ENCODE data around the gene C1RL. TPM values are rescaled to one million over a fixed set of nuclear protein-coding genes. Genes with fewer than 3 reads are reported as not detected.
"Not testable (repeated sequence)": the region's sequence is repeated elsewhere in the genome, so short reads cannot be mapped to it uniquely, and the experiment has no call there.

The C1RL gene
- total RNA-seq, 4 donors from 2014 or later: 39.2 to 153 (median 59.5) TPM

DNA sequence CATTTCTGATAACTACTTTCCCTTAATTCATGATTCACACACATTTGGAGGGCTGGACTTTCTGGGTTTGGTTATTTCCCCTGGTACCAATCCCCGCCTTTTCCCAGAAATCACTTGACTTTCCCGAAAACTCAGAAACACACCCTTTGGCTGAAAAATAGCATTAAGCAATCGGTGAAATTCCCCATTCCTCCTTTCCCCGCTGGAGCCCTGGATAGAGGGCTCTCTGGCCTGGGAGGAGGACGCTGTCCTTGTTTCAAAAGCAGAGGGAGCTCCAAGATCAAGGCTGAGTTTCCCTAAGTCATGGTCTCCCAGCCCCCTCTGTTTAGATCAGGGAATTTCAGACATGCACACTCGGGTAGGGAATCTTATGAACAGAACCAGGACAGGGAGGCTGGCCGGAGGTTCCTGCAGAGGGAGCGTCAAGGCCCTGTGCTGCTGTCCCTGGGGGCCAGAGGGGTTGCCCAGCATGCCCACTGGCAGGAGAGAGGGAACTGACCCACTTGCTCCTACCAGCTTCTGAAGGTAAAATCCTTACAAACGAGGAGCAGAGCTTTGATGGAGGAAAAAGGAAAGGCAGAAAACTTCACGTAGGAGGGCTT, 48.6 kb downstream of the C1RL start, which contains the start of gene C1S:
Gene C1S (plus strand): TSS at position 366 of the 602 bp plus-strand sequence. CDS start 1,195 bp downstream, outside the sequence.
- H3K9me3 ChIP-seq: no peaks in the 10 kb centered on the region
- H3K27ac ChIP-seq: peak within 1 kb of the TSS; percentile 63 to 72 (median 67)
- intact Hi-C loops (cut with DNase I): loop anchor here (5.0 kb wide), 1 partner anchor 42 kb away; no protein-coding TSS in a partner anchor
- DNase-seq: peak; percentile 52 to 61
- H3K36me3 ChIP-seq: no peaks in the 10 kb centered on the region
- 32 to 46% methylated on average over 10 of the region's 10 CpGs for WGBS, 2 donors
- no peaks in the 10 kb centered on the region for H3K27me3 ChIP-seq
- peak in 1 of 2 donors; percentile 35 for TF ChIP-seq POLR2A (IDR thresholded peaks at IDR 0.05)
- TF ChIP-seq, protein P1, sequence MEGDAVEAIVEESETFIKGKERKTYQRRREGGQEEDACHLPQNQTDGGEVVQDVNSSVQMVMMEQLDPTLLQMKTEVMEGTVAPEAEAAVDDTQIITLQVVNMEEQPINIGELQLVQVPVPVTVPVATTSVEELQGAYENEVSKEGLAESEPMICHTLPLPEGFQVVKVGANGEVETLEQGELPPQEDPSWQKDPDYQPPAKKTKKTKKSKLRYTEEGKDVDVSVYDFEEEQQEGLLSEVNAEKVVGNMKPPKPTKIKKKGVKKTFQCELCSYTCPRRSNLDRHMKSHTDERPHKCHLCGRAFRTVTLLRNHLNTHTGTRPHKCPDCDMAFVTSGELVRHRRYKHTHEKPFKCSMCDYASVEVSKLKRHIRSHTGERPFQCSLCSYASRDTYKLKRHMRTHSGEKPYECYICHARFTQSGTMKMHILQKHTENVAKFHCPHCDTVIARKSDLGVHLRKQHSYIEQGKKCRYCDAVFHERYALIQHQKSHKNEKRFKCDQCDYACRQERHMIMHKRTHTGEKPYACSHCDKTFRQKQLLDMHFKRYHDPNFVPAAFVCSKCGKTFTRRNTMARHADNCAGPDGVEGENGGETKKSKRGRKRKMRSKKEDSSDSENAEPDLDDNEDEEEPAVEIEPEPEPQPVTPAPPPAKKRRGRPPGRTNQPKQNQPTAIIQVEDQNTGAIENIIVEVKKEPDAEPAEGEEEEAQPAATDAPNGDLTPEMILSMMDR (IDR thresholded peaks at IDR 0.05): peak in 5 of 6 experiments; percentile 46 to 92 (median 81)
- H3K4me1 ChIP-seq: peaks cover 0 to 15% of the 10 kb centered on the region in 2 donors
- H3K4me3 ChIP-seq (replicated peaks in 1 of 3): peak within 1 kb of the TSS in 1 of 3 donors; percentile 12

DNA sequence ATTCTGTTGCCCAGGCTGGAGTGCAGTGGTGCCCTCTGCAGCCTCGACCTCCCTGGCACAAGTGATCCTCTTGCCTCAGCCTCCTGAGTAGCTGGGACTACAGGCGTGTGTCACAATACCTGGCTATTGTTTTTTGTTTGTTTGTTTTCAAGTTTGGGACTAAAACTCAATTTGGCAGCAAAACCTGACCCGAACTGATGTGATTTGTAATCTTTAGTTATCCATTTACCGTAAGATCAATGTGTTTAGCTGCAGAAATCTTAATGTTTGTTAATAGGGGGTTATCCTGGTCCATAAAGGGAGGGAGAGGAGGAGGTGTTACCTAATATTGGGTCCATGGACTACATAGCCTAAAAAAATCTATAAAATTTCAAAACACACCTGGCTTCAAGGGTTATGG, 49.2 kb downstream of the C1RL start:
- WGBS, 2 donors: 90 to 97% methylated on average over 4 of the region's 4 CpGs
- peaks cover 0 to 15% of the 10 kb centered on the region in 2 donors for H3K4me1 ChIP-seq

DNA sequence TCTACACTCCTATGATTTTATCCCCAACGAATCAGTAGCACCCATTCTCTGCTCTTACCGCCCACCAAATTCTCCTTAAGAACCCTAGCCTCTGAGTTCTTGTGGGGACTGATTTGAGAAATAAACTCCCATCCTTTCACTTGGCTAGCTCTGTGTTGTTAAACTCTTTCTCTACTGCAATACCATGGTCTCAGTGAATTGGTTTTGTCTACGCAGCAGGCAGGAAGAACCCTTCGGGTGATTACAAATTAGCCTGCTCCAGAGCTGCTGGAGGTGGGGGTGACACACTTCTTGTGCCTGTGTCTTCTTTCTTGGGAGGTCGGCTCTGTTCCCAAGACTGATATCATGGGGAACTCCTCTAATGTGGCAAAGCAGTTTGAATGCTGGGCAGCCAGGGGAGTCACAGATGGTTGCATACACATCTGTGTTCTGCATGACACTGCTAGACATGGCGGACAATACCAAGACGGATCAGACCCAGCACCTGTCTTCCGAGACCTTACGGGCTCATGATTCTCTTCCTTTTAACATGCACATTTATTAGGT, 50.1 kb downstream of the C1RL start:
- no peak for DNase-seq
- H3K27me3 ChIP-seq: no peaks in the 10 kb centered on the region
- no peak overlapping the region for H3K4me3 ChIP-seq (replicated peaks in 1 of 3)
- 88 to 97% methylated on average over 9 of the region's 9 CpGs for WGBS, 2 donors
- peaks cover 0 to 15% of the 10 kb centered on the region in 2 donors for H3K4me1 ChIP-seq
- no peak overlapping the region for H3K27ac ChIP-seq
- H3K9me3 ChIP-seq: no peaks in the 10 kb centered on the region
- TF ChIP-seq, protein P1 (IDR thresholded peaks at IDR 0.05): no peak
- TF ChIP-seq POLR2A (IDR thresholded peaks at IDR 0.05): no peak
- intact Hi-C loops (cut with DNase I): loop anchor here (5.0 kb wide), 1 partner anchor 33 kb away; the partner anchor contains the start of gene C1R
- H3K36me3 ChIP-seq: no peaks in the 10 kb centered on the region

More for the DNA sequence above, 49.2 kb downstream of the C1RL start:
- Histone ChIP-seq H3K36me3 (no peaks in the 10 kb centered on the region), H3K9me3 (no peaks in the 10 kb centered on the region), H3K27ac (peak overlapping the region in 1 of 3 donors; percentile 37), H3K4me3 (replicated peaks in 1 of 3) (no peak overlapping the region), H3K27me3 (no peaks in the 10 kb centered on the region)
- no peak for DNase-seq
- intact Hi-C loops (cut with DNase I): loop anchor here (5.0 kb wide), 2 partner anchors 33 to 43 kb away; partner anchors contain the start of gene C1R
- TF ChIP-seq POLR2A (IDR thresholded peaks at IDR 0.05): no peak
- TF ChIP-seq, protein P1 (IDR thresholded peaks at IDR 0.05): no peak

DNA sequence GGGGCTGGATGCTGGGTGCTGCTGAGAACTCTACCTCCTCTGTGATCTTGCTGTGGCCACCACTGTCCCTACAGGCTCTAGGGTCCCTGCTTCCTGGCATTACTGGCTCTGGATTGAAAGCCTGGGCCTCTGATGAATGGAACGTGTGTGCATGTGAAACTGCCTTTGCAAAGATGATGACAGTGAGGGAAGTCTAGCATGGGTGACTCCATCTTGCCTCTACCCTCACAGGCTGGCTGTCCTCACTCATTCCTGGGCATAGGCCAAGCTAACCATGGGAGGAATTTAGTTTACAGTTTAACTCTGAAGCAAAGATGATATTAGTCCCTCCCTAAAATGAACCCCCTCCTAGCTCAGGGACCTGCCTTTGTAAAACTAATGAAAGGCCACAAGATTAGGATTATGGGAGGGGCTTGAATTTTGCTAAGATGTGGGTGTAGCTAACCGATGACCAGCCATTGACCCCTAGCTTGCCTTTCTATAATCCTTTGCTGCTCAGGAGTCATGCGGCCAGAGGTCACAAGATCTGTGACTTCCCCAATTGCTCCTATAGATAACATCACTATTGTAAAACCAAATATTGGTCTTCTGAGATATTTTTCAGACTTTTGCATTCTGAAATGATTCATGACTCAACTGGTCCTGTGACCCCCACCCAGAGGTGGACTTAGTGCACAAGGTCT, 50.7 kb downstream of the C1RL start:
- Histone ChIP-seq H3K27me3 (no peaks in the 10 kb centered on the region), H3K27ac (no peak overlapping the region), H3K4me3 (replicated peaks in 1 of 3) (no peak overlapping the region), H3K9me3 (no peaks in the 10 kb centered on the region), H3K4me1 (peaks cover 0 to 15% of the 10 kb centered on the region in 2 donors), H3K36me3 (no peaks in the 10 kb centered on the region)
- no peak for DNase-seq
- 88 to 90% methylated on average over 2 to 3 of the region's 3 CpGs for whole genome bisulfite sequencing, 2 donors
- TF ChIP-seq, protein P1 (IDR thresholded peaks at IDR 0.05): no peak
- TF ChIP-seq POLR2A (IDR thresholded peaks at IDR 0.05): no peak
- intact Hi-C loops (cut with DNase I): loop anchor here (5.0 kb wide), 1 partner anchor 34 kb away; the partner anchor contains the start of gene C1R

DNA sequence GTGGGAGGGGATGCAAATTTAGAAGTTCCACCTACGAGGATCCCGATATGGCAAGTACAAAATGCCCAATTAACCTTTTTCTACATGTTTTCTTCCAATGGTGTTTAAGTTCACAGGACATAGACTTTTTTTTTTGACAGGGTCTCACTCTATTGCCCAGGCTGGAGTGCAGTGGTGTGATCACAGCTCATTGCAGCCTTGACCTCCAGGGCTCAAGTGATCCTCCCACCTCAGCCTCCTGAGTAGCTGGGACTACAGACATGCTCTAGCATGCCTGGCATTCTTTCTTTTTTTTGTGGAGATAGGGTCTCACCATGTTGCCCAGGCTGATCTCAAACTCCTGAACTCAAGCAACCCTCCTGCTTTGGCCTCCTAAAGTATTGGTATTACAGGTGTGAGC, 53.3 kb downstream of the C1RL start:
- not testable (repeated sequence) for H3K36me3 ChIP-seq; H3K9me3 ChIP-seq; H3K4me3 ChIP-seq (replicated peaks in 1 of 3); DNase-seq; H3K27ac ChIP-seq; H3K27me3 ChIP-seq
- 96 to 97% methylated on average over 2 of the region's 2 CpGs for WGBS, 2 donors
- H3K4me1 ChIP-seq: peaks cover 0 to 12% of the 10 kb centered on the region in 2 donors
- intact Hi-C loops (cut with DNase I): loop anchor here (5.0 kb wide), 1 partner anchor 37 kb away; the partner anchor contains the start of gene C1R

Measured in thyroid gland (tissue), 4 donors.